Dedifferentiated amniotic fluid mesenchymal stem cell (primary cell): ENCODE results near the gene KRR1.
A peak's percentile ranks its signal among the peaks of the same experiment; 100 is the strongest.
"Not testable (repeated sequence)": the region's sequence is repeated elsewhere in the genome, so short reads cannot be mapped to it uniquely, and the experiment has no call there.

Experiments used
- DNase-seq: peaks from one replicate; pipeline ENCODE4 v3.0.0-alpha.2; 2016; ENCODE audit errors: extremely low spot score

Gene KRR1

DNA sequence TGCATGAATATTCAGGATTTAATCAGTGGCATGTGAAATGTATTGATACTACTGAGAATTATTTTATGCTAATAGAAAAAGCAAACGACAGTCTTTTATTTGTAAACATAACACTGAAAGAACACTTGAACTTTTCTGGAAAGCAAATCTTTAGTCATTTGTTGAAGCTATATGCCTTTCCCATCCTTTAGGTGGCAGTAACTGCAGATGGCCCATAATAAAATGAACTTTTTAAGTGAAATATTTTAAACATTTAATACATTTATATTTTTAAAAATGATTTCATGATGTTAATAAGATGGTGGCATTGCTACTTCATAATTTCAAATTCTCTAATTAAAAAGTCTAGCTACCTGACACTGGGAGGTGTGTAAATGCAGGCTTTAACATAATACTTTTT lies 13.9 kb upstream of the KRR1 start:
- DNase-seq, result peak; percentile 38

DNA sequence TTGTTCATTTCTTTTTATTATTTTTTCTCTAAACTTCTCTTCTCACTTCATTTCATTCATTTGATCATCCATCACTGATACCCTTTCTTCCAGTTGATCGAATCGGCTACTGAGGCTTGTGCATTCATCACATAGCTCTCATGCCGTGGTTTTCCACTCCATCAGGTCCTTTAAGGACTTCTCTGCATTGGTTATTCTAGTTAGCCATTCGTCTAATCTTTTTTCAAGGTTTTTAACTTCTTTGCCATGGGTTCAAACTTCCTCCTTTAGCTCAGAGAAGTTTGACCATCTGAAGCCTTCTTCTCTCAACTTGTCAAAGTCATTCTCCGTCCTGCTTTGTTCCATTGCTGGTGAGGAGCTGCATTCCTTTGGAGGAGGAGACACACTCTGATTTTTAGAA lies 10.7 kb upstream of the KRR1 start:
- DNase-seq, result not testable (repeated sequence)

DNA sequence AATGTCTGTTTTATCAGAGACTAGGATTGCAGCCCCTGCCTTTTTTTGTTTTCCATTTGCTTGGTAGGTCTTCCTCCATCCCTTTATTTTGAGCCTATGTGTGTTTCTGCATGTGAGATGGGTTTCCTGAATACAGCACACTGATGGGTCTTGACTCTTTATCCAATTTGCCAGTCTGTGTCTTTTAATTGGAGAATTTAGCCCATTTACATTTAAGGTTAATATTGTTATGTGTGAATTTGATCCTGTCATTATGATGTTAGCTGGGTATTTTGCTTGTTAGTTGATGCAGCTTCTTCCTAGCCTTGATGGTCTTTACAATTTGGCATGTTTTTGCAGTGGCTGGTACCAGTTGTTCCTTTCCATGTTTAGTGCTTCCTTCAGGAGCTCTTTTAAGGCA lies 9.8 kb upstream of the KRR1 start:
- DNase-seq, result not testable (repeated sequence)

DNA sequence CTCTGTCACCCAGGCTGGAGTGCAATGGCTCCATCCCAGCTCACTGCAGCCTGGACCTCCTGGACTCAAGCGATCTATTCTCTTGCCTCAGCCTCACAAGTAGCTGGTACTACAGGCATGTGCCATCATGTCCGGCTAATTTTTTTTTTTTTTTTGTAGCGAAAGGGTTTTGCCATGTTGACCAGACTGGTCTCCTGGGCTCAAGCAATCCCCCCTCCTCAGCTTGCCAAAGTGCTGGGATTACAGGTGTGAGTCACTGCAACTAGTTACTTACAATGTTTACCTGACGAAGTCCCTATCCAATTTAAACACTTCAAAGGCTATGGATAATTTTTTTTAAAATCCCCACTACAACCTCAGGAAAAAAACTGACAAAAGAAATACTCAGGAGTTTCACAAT lies 1.8 kb downstream of the KRR1 start:
- no peak for DNase-seq

DNA sequence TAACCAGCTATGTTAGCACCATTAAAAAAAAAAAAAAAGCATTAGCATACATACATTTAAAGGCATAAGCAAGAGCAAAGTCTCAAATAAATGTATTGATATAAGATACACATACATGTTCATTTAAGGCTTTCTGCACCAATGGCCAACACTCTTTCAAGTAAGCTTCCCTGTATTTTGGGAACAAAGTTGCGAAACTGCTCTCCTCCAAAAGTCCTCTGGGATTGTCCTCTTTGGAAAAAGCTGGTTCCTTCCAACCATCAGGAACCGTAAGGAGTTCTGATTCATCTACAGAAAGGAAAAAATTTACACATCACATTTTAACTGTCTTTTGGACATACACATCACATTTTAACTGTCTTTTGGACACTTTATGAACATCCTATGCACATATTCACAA lies 3.2 kb downstream of the KRR1 start:
- no peak for DNase-seq

DNA sequence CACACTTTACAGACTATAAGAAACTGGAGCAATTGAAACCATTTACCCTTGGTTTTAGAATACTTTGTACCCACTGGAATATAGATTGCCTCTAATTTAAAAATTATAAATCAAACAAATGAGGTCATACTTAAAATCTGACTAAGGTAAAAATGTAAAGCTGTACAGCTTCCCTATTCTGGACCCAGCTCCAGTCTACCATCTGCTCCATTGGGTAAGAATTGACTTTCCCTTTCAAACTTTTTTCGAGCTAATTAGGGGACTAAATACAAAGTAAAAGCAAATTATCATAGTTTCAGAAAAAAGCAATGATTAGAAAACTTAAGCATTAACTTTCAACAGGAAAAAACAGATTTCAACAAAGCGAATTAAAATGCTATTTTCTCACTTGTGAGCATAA lies 4.3 kb downstream of the KRR1 start:
- no peak for DNase-seq

DNA sequence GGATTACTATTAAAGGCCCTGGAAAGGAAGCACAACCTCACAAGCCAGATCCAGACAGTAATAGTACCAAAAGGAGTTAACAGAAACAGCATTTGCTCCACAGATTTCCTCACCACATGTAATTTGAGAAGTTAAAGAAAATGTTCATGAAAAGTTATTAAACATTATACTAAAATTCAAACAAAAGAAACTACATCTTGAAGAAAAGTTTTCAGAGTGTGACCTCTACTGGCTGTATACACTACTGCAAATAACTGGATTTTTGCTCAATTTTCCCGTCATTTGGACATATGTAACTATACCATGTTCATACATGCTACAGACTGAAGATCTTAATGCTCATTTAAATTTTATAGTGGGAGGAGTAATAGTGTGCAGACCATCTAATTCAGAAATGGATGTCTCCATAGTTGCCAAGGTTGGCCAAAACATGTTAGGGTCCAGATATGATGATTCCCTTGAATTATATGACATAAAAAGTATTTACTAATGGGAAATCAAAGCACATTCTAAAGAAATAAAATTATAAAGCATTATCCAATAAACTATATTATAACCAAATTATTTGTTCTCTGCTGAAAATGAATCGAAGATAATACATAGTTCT lies 5.6 kb downstream of the KRR1 start:
- peak; percentile 74 for DNase-seq

DNA sequence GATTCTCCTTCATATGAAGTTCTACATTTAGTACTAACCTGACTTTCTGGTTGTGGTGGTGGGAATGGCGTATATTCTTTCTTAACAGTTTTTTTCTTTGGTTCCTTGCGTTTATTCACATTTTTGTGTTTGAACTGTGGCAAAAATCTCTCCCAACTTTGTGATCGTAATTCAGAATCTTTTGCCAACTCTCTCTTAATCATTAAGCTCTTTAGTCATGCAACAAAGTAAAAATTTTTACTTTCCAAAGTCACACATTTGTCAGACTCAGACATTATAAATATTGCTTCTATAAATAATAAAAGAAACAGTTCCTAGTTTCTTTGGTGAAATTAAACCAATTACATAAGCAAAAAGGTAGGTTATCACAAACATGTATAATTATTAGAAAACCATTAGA lies 7.5 kb downstream of the KRR1 start:
- no peak for DNase-seq

DNA sequence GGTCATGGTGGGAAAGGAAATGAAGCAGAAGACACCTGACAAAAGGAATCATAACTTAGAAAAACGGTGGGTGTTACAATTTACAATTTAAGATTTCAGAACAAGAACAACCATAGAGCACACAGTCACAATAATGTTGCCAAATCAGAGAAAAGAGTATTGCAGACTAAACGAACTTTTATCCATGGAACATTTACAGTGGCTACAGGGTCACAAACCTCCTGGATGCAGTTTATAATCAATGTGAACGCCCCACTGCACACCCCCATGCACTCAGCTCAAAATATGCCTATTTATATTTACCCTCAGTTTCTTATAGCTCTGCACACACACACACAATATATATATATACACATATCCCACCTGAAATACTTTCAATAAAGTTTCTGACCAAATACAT lies 8.0 kb downstream of the KRR1 start:
- DNase-seq, result no peak

DNA sequence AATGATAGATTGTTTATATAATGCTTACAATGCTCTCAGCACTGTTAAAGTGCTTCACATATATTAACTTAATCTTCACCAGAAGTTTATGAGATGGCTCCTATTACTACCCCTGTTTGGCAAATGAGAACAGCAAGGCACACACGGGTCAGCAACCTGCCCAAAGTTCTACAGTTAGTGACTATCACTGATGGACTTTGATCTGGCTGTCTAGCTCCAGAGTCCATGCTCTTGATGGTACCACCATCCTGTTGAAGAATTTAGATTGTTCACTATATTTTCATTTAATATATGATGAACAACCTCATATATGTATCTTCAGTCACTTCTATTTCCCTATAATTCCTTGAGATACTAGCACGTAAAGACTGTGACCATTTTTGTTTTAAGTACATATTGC lies 20.2 kb downstream of the KRR1 start:
- DNase-seq, result no peak

DNA sequence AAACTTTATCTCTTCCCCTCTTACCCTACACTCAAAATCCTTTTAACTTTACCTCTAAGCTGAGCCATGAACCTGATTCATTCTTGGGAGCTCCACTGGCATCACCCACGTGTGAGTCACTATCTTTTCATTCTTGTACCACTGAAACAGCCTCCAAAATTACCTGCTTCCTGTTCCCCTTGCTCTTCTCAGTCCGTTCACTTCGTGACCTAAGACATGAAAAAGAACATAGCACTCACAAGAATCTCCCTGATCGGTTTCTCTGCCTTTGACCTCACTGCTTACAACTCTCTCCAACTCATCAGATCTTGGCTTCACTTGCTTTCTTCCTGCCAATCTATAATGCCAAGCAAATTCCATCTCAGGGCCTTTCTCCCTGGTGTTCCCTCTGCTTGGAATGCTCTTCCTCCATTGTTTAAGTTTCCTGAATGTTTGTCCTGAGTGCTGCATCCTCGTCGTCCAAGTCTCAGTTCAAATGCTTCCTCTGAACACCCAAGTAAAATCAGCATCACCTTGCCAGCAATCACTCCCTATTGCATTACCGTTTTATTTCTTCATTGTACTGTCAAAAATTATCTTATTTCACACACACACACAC lies 21.7 kb downstream of the KRR1 start:
- DNase-seq, result no peak

DNA sequence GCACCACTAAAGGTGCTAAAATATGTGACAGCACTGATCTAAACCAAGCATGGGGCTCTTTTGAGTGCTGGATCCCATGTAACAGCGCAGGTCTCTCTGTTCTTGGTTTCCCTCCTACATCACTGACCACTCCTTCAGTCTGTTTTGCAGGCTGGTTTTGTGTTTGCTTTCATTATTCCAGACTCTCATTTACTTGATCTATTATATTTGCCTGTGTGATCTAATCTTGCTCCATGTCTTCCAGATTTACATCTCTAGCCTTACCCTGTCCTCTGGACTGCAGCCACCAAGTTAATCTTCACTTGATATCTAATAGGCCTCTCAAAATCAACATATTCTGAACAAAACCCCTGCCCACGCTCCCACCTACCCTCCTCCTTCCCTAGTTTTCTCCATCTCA lies 22.2 kb downstream of the KRR1 start:
- DNase-seq, result no peak

DNA sequence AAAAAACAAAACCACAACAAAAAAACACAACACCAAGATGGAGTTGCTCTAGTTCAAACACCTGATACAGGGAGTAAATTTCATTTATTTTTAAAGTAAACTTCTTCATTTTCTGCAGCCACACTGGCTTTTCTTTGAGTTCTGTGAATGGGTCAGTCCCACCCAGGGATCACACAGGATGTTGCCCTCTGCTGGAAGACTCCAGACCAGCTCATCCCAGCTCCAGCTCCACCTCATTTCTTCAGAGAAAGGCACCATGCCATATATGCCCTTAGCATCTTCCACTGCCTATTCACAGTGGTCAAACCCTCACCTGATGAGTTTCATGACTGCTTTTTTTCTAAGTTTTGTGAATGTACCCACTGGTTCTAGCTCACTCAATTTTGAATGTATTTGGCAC lies 22.9 kb downstream of the KRR1 start:
- no peak for DNase-seq

DNA sequence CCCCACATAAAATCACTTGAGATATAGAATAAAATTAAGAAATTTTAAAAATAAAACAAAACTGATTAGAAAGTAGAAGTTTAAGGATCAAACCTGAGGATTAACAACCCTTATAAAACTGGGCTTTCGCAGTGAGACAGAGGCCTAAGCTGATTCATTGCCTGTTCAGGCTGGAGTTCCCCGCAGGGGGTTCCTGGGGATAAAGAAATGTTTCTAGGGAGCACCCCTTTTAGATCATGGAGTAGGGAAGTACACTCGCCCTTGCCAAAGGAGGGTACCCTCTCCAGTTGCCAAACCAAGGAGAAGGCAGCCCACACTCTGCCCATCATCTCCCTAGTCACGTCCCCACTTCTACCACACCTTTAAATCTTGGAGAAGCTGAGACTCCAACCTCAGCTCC lies 24.1 kb downstream of the KRR1 start:
- no peak for DNase-seq

DNA sequence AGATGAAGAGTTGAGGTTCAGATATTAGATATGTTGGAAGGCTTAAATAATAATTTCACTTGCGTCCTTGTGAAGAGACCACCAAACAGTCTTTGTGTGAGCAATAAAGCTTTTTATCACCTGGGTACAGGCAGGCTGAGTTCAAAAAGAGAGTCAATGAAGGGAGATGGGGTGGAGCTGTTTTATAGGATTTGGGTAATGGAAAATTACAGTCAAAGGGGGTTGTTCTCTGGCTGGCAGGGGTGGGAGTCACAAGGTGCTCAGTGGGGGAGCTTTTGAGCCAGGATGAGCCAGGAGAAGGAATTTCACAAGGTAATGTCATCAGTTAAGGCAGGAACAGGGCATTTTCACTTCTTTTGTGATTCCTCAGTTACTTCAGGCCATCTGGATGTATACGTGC lies 27.0 kb downstream of the KRR1 start:
- DNase-seq, result not testable (repeated sequence)

DNA sequence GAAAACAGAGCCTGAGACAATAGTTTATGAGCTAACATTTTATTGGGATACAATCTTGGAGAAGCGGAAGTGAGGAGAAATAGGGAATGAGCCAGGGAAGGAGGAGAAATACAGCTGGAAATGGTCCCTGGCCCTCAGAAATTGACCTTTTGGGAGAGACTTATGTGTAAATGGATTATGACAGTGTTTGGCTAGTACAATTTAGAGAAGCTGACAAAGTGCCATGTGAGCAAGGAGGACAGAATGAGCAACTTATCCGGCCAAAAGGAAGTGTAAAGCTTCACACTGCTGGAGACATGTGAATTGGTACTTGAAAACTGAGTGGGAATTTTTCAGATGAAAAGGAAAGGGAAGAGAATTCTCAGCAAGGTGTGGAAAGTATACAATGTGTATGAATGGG lies 28.0 kb downstream of the KRR1 start:
- DNase-seq, result no peak

DNA sequence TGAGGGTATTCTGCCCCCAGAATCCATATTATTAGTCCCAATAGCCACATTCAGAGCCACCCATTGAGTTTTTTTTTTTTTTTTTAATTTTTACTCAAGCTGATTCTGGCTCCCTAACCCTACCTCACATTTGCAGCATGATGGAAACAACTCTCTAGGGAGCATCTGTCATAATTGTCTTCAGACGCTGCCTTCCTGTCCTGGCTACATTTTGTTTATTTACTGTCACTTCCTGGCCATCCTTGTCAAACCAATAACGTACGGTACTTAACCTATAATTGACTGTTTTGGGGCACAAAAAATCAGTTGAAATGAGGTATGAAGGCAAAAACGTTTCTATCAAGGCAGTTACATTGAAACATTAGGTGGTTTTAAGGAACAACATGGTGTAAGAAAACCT lies 28.8 kb downstream of the KRR1 start:
- DNase-seq, result no peak

DNA sequence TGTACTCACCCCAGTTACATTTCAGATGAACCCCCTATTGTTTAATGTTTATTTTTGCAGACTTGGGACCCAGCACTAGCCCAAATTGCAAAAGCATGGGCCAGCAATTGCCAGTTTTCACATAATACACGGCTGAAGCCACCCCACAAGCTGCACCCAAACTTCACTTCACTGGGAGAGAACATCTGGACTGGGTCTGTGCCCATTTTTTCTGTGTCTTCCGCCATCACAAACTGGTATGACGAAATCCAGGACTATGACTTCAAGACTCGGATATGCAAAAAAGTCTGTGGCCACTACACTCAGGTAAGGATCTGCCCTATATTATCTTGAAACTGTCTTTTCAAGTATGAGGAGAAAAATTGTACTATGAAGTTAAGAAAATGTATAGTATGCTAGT lies 29.6 kb downstream of the KRR1 start:
- no peak for DNase-seq

DNA sequence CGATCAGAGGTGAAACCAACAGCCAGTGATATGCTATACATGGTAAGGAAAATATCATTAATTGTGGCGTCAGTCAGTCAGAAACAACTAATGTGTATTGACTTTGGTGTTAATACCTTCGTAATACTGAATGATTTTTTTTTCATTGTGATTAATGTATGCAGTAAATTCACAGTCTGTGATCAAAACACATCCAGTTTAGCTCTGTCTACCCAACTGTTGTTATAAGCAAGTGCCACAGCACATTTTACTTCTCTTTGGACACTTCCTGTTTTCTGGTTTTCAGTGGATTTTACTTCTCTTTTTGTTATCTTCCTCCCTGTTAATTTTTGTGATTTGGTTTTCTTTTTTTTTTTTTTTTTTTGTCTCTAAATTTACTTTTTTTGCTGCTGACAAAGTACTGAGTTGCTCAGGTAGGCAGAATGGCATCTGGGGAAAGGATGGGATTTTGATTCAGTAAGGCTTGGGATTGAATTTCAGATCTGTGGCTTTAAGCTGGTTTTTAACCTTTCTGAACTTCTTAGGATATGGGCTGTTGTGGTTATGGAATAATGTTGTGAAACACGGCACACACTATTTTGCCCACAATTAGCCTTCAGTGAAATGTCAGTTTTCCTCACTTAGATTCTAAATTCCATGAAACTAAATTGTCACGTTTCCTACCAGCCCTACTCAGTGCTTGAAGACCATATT lies 30.2 kb downstream of the KRR1 start:
- DNase-seq, result no peak

DNA sequence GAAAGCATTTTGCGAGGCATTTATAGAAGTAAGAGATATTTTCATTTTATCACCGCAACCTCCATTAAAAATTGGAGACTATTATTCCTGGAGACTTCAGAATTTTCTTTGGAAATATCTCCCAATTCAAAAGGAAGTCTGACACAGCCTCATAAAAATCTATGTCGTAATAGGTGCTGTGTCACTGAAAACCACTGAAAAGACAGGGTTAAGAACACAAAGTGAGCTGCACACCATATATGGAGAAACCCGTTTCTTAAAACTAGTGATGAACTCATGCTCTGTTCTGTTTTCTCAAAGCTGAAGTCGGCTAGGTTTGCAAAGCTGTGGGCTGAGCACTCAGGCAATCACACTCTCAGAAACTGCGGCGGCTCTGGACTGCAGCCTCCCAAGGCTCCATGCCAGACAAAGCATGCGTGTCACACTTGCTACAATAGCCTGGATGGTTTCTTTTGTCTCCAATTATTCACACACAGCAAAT lies 30.9 kb downstream of the KRR1 start, which contains the start of gene GLIPR1:
TSS of gene GLIPR1 (plus strand) at position 287 of the 481 bp plus-strand sequence. CDS start at position 413, 126 bp downstream.
- peak; percentile 95 for DNase-seq

DNA sequence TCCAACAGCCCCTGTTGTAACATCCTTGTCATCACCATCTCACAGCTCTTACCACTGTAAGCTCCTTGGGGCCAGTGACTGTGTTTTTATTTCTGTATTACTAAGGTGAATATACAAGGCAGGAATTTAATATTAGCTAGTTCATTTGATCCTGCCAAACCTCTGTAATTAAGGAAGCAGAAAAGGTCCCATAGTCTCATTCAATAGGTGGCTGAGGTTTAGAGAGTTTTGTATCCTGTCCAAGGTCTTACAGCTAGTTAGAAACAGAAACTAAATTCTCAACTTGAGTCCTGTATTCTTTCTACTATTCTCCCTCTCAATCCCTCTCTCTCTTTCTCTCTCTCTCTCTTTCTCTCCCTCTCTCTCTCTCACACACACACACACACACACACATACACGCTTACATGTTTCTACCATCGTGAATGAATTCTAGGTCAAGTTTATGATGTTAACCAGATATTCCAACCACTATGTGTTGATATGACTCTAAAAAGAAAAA lies 31.4 kb downstream of the KRR1 start:
- DNase-seq, result peak; percentile 36

DNA sequence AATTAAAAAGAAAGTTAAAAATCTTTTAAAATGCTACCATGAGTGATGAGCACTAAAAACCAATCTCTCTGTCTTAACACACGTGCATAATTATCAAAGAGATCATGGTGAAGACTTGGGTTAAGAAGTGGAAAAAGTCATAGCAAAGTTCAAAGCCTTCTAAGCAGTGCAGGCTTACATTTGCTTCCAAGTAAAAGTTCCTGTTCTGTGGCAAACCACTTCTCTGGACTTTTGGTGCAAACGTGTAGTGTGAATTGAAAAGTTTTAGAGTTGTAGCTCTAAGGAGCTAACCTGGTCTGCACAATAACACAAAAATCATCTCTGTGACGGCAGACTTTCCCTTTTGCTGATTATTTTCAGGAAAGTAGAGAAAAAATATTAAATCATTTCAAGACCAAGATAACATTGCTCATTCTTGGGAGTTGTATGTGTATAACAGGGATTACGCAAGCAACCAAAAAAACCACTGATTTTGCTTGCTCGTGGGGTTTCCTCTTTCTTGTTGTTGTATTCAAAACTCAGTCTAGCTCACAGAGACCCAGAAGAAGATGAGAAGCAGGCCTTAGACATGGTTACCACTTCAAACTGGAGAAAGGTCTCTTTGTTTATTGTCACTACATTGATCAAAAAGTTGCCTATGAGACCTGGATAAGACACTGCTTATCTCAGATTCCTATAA lies 33.2 kb downstream of the KRR1 start:
- no peak for DNase-seq

DNA sequence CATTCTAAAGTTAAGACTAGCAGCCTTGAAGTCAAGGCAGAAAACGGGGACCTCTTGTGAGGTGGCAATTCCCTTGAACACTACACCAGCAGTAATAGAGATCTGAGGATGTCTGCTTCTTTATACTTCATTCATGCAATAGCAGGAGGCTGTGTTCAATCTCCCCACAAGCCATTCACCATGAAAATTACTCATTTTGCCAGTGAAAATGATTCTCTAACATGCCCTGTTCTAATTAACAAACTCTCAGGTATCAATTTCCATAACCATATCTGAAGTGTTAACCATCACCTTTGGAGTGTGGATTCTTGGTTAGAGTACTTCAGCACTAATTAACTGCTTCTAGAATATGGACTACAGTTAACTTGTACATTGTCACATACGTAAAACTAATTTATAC lies 34.3 kb downstream of the KRR1 start:
- DNase-seq, result no peak
